ENCODE results near the gene TMEFF1. TPM values are rescaled to one million over a fixed set of nuclear protein-coding genes. Genes with fewer than 3 reads are reported as not detected.

TMEFF1 gene
- total and polyA plus RNA-seq, 2 of the 8 experiments (the other 6 are each of a cell fraction or from before 2014, with no cell fraction given) = 13.5 to 68.2 TPM

- TF ChIP-seq CHD7 (IDR thresholded peaks at IDR 0.05; ENCODE audit: insufficient replicate concordance, low read length) (no peak), POLR2A (IDR thresholded peaks at IDR 0.05; ENCODE audit: control extremely low read depth in 1 of 2, low read depth in 2 of 2, low read length in 2 of 2) (peak in 1 of 2 experiments; percentile 3; a peak in 1 of 3 replicates)
These were observed 118.9 kb downstream of the TMEFF1 start (continued) for GRCh38 chr9:100591639-100592412.
